Neutrophil (primary cell): ENCODE data around the gene MROH7.
"Not testable (repeated sequence)": the region's sequence is repeated elsewhere in the genome, so short reads cannot be mapped to it uniquely, and the experiment has no call there.

ENCODE experiments used
- H3K27ac ChIP-seq: fragments of 200-600 bp; sonication (generic); 2 replicates; pipeline ENCODE4 v1.5.1; 2016; ENCODE audit warnings: mild to moderate bottlenecking, moderate library complexity
- H3K27me3 ChIP-seq: fragments of 200-600 bp; sonication (generic); 2 replicates; pipeline ENCODE4 v1.6.0; 2016; ENCODE audit warnings: mild to moderate bottlenecking
- H3K36me3 ChIP-seq: fragments of 200-600 bp; sonication (generic); 2 replicates; pipeline ENCODE4 v1.5.1; 2017
- H3K4me1 ChIP-seq, 2 experiments: fragments of 200-600 bp in 1 of 2; sonication (generic) in 1 of 2; 1 replicate in 1 of 2; 2 replicates in 1 of 2; pipeline versions ENCODE4 v1.5.1 to v1.6.1; 2013 to 2016; ENCODE audit warnings: low read depth in 1 of 2, low read length in 1 of 2, mild to moderate bottlenecking in 1 of 2, moderate library complexity in 1 of 2; ENCODE audit not compliant: control insufficient read depth in 1 of 2, insufficient read depth in 1 of 2
- H3K4me3 ChIP-seq, 2 experiments: fragments of 200-600 bp in 1 of 2; sonication (generic) in 1 of 2; 1 replicate in 1 of 2; 2 replicates in 1 of 2; pipeline ENCODE4 v1.5.1; 2013 to 2016; ENCODE audit warnings: low read depth in 1 of 2, low read length in 1 of 2, mild to moderate bottlenecking in 1 of 2, moderate library complexity in 1 of 2
- H3K9me3 ChIP-seq: fragments of 200-600 bp; sonication (generic); 2 replicates; pipeline ENCODE4 v1.5.1; 2016
- TF ChIP-seq, protein P1 (sequence below): fragments of 200-600 bp; sonication (generic); IDR thresholded peaks from 2 replicates; pipeline ENCODE4 v1.5.1; 2016; ENCODE audit warnings: antibody characterized with exemption

MROH7 gene

GRCh38 chr1:54623216-54624007 is 18.2 kb upstream of the MROH7 start, which contains the start of gene FAM151A:
Gene FAM151A, minus strand, starts transcription at chr1:54623525. Its CDS starts 130 bp downstream, at chr1:54623395.
- Histone ChIP-seq H3K27ac (no peak within 1 kb of the TSS), H3K27me3 (no peaks in the 10 kb centered on the region), H3K9me3 (no peaks in the 10 kb centered on the region), H3K4me1 (no peaks in the 10 kb centered on the region), H3K36me3 (no peaks in the 10 kb centered on the region), H3K4me3 (no peak within 1 kb of the TSS)
- TF ChIP-seq, protein P1, sequence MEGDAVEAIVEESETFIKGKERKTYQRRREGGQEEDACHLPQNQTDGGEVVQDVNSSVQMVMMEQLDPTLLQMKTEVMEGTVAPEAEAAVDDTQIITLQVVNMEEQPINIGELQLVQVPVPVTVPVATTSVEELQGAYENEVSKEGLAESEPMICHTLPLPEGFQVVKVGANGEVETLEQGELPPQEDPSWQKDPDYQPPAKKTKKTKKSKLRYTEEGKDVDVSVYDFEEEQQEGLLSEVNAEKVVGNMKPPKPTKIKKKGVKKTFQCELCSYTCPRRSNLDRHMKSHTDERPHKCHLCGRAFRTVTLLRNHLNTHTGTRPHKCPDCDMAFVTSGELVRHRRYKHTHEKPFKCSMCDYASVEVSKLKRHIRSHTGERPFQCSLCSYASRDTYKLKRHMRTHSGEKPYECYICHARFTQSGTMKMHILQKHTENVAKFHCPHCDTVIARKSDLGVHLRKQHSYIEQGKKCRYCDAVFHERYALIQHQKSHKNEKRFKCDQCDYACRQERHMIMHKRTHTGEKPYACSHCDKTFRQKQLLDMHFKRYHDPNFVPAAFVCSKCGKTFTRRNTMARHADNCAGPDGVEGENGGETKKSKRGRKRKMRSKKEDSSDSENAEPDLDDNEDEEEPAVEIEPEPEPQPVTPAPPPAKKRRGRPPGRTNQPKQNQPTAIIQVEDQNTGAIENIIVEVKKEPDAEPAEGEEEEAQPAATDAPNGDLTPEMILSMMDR = no peak

DNA sequence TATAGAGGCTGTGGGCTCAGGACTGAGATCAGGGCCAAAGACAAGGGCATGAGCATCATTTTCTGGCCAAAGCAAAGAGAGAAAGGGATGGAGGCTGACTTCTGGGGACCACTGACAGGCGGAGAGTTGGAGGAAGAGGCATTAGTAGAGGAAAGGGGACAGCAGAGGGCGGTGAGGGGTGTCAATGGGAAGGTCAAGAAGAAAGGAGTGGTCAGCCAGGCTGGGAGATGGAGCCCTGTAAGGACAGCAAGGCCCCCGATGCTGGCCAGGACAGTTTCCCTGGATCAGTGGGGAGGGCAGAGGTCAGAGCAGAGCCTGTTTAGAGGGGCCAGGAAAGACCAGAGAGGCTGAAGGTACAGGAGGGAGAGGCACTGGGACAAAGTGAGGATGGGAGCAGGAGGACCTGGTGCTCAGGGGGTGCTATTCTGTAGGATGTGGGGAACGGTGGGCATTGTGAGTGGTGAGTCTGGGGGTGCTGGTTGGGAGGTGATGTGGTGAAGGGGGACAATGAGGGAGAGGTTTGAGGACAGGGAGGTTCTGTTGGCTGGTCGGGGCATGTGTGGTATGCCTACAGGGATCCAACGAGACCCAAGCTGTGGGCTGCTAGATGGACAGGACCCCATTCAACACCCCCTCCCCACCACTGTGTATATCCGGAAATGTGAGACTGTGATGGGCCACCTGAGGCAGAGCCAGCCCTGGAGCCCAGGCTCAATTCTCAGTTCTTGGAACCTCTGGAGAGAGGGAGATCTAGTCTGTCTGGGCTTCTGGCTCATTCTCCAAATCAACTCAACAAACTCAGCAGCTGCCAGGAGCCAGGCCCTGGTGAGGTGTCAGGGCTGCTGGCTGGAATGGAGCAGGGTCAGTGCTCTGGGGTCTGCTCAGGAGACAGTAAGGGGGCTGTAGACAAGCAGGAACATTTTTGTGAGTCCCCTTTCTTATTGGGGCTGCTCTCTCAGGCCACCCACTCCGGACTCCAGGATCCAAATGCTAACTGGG is 16.8 kb upstream of the MROH7 start:
- H3K9me3 ChIP-seq = no peaks in the 10 kb centered on the region
- H3K27me3 ChIP-seq = no peaks in the 10 kb centered on the region
- no peak overlapping the region for H3K27ac ChIP-seq
- no peak overlapping the region for H3K4me3 ChIP-seq
- TF ChIP-seq, protein P1 = no peak
- H3K4me1 ChIP-seq = no peaks in the 10 kb centered on the region
- H3K36me3 ChIP-seq = no peaks in the 10 kb centered on the region

- no peaks in the 10 kb centered on the region for H3K27me3 ChIP-seq
- no peaks in the 10 kb centered on the region for H3K36me3 ChIP-seq
- TF ChIP-seq, protein P1 = no peak
- H3K4me1 ChIP-seq = no peaks in the 10 kb centered on the region
- H3K27ac ChIP-seq = no peak overlapping the region
- no peak overlapping the region for H3K4me3 ChIP-seq
- no peaks in the 10 kb centered on the region for H3K9me3 ChIP-seq
Observed at GRCh38 chr1:54627196-54627595, 14.4 kb upstream of the MROH7 start.

DNA sequence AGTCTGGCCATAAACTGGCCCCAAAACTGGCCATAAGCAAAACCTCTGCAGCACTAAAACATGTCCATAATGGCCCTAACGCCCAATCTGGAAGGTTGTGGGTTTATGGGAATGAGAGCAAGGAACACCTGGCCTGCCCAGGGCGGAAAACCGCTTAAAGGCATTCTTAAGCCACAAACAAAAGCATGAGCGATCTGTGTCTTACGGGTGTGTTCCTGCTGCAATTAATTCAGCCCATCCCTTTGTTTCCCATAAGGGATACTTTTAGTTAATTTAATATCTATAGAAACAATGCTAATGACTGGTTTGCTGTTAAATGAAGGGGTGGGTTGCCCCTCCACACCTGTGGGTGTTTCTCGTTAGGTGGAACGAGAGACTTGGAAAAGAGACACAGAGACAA is 5.8 kb upstream of the MROH7 start:
- not testable (repeated sequence) for H3K4me1 ChIP-seq, H3K27me3 ChIP-seq, H3K4me3 ChIP-seq, H3K9me3 ChIP-seq, H3K27ac ChIP-seq, H3K36me3 ChIP-seq

- H3K27me3 ChIP-seq, H3K4me3 ChIP-seq, H3K4me1 ChIP-seq, H3K36me3 ChIP-seq, H3K9me3 ChIP-seq, H3K27ac ChIP-seq: not testable (repeated sequence)
Observed at GRCh38 chr1:54636461-54637446, 4.8 kb upstream of the MROH7 start.

DNA sequence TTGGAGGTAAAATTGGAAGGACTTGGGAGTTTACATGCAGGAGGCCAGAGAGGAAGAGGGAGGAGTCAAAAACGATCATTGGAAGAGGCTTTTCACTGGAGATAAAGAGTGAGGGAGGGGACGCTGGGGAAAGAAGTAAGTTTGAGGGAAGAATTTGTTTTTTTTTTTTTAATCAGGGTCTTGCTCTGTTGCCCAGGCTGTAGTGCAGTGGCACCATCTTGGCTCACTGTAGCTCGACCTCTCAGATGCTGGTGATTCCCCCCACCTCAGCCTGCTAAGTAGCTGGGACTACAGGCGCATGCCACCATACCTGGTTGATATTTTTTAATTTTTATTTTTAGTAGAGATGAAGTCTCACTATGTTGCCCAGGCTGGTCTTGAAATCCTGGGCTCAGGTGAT is 1.2 kb upstream of the MROH7 start:
- H3K4me1 ChIP-seq = no peaks in the 10 kb centered on the region

More for the DNA sequence above, 1.2 kb upstream of the MROH7 start:
- no peaks in the 10 kb centered on the region for H3K9me3 ChIP-seq
- TF ChIP-seq, protein P1 = no peak
- no peaks in the 10 kb centered on the region for H3K27me3 ChIP-seq
- no peaks in the 10 kb centered on the region for H3K36me3 ChIP-seq
- no peak overlapping the region for H3K27ac ChIP-seq
- no peak overlapping the region for H3K4me3 ChIP-seq
